IMR-90 (cell line): ENCODE results near the gene ALPP. TPM values are rescaled to one million over a fixed set of nuclear protein-coding genes. Genes with fewer than 3 reads are reported as not detected.

Source experiments
- ATAC-seq: fragments of 200-7000 bp; cut with Tn5 transposase; 2 replicates; pipeline ENCODE4 v1.9.1; 2020; ENCODE audit warnings: low read depth, mild to moderate bottlenecking, moderate library complexity
- BruUV-seq: library from RNA; stranded (reverse); fragments of 400-500 nt; replicated peaks from 2 replicates; lab custom pipeline; 2021; lab: Mats Ljungman, UMichigan
- CTCF ChIA-PET: fragments of 300-600 bp; formaldehyde crosslinking; extraction: SDS; loops from one replicate; lab custom pipeline; 2021; ENCODE audit warnings: antibody characterized with exemption; lab: Yijun Ruan, JAX
- POLR2A ChIA-PET: fragments of 300-600 bp; sonication (Branson Sonifier 250); formaldehyde crosslinking; loops from one replicate; lab custom pipeline; 2022; ENCODE audit warnings: antibody characterized with exemption; ENCODE audit not compliant: unreplicated experiment; lab: Charles Lee
- DNase-seq: peaks from one replicate; pipeline ENCODE4 v3.0.0; 2013
- H2AFZ ChIP-seq: replicated peaks from 2 replicates; pipeline ENCODE3; 2013; ENCODE audit warnings: low read length, mild to moderate bottlenecking; ENCODE audit not compliant: poor library complexity
- H2AK5ac ChIP-seq: 2 replicates; pipeline ENCODE4 v1.6.1; 2013; ENCODE audit warnings: low read depth, low read length, inconsistent platforms
- H2AK9ac ChIP-seq: replicated peaks from 2 replicates; pipeline ENCODE3; 2013; ENCODE audit warnings: mild to moderate bottlenecking, low read depth, low read length, moderate library complexity; ENCODE audit not compliant: poor library complexity
- H2BK120ac ChIP-seq: 2 replicates; pipeline ENCODE4 v1.6.1; 2013; ENCODE audit warnings: low read depth, low read length, inconsistent platforms
- H2BK15ac ChIP-seq: 3 replicates; pipeline ENCODE4 v1.6.1; 2013; ENCODE audit warnings: low read depth, low read length, inconsistent platforms
- H2BK20ac ChIP-seq: 2 replicates; pipeline ENCODE4 v1.6.1; 2013; ENCODE audit warnings: low read depth, mild to moderate bottlenecking, inconsistent platforms, low read length, moderate library complexity
- H2BK5ac ChIP-seq: 2 replicates; pipeline ENCODE4 v1.6.1; 2013; ENCODE audit warnings: mild to moderate bottlenecking, low read depth, low read length, inconsistent platforms; ENCODE audit not compliant: poor library complexity, severe bottlenecking
- H3K14ac ChIP-seq: replicated peaks from 2 replicates; pipeline ENCODE4 v1.6.1; 2013; ENCODE audit warnings: low read depth, low read length, inconsistent platforms
- H3K18ac ChIP-seq: 2 replicates; pipeline ENCODE4 v1.6.1; 2013; ENCODE audit warnings: low read depth, low read length, control low read depth
- H3K23ac ChIP-seq: 2 replicates; pipeline ENCODE4 v1.6.1; 2013; ENCODE audit warnings: low read depth, low read length, inconsistent platforms
- H3K27ac ChIP-seq: 2 replicates; pipeline ENCODE4 v1.5.1; 2013; ENCODE audit warnings: mild to moderate bottlenecking, control low read depth, low read length; ENCODE audit not compliant: insufficient read depth
- H3K27me3 ChIP-seq: 2 replicates; pipeline ENCODE4 v1.6.1; 2013; ENCODE audit warnings: low read length; ENCODE audit not compliant: control insufficient read depth, insufficient read depth
- H3K36me3 ChIP-seq: 2 replicates; pipeline ENCODE4 v1.6.1; 2013; ENCODE audit warnings: low read length, mixed read lengths; ENCODE audit not compliant: control insufficient read depth, insufficient read depth
- H3K4ac ChIP-seq: 2 replicates; pipeline ENCODE4 v1.6.1; 2013; ENCODE audit warnings: low read depth, low read length, inconsistent platforms
- H3K4me1 ChIP-seq: 2 replicates; pipeline ENCODE4 v1.6.1; 2013; ENCODE audit warnings: low read length, mixed read lengths; ENCODE audit not compliant: control insufficient read depth, insufficient read depth
- H3K4me2 ChIP-seq: 2 replicates; pipeline ENCODE4 v1.6.1; 2013; ENCODE audit warnings: low read depth, mild to moderate bottlenecking, control low read depth, low read length, moderate library complexity
- H3K4me3 ChIP-seq: 2 replicates; pipeline ENCODE4 v1.5.1; 2013; ENCODE audit warnings: low read depth, mild to moderate bottlenecking, control low read depth, low read length, moderate library complexity; ENCODE audit not compliant: insufficient read depth
- H3K56ac ChIP-seq: 2 replicates; pipeline ENCODE4 v1.6.1; 2013; ENCODE audit warnings: low read length, inconsistent platforms; ENCODE audit not compliant: insufficient read depth; ENCODE audit errors: extremely low read depth
- H3K79me1 ChIP-seq, 2 experiments: 2 replicates each; pipeline ENCODE4 v1.6.1; 2013; ENCODE audit warnings: low read length in 2 of 2, inconsistent platforms in 1 of 2, low read depth in 1 of 2
- H3K9ac ChIP-seq: 2 replicates; pipeline ENCODE4 v1.6.1; 2013; ENCODE audit warnings: low read depth, low read length, control low read depth
- H3K9me1 ChIP-seq: 2 replicates; pipeline ENCODE4 v1.6.1; 2013; ENCODE audit warnings: low read length, inconsistent platforms; ENCODE audit not compliant: insufficient read depth
- H3K9me3 ChIP-seq: 2 replicates; pipeline ENCODE4 v1.6.1; 2013; ENCODE audit warnings: low read length; ENCODE audit not compliant: control insufficient read depth, insufficient read depth
- H4K20me1 ChIP-seq: 2 replicates; pipeline ENCODE4 v1.6.1; 2013; ENCODE audit warnings: low read length, inconsistent platforms; ENCODE audit not compliant: insufficient read depth
- H4K5ac ChIP-seq: 2 replicates; pipeline ENCODE4 v1.6.1; 2013; ENCODE audit warnings: mild to moderate bottlenecking, low read depth, low read length, control low read depth
- H4K8ac ChIP-seq, 2 experiments: 2 replicates each; pipeline ENCODE4 v1.6.1; 2013; ENCODE audit warnings: low read depth in 2 of 2, low read length in 2 of 2, control low read depth in 1 of 2, inconsistent platforms in 1 of 2
- H4K91ac ChIP-seq: 2 replicates; pipeline ENCODE4 v1.6.1; 2013; ENCODE audit warnings: low read depth, low read length, inconsistent platforms; ENCODE audit not compliant: insufficient read depth
- ELK1 ChIP-seq: fragments of 150-350 bp; IDR thresholded peaks from 2 replicates; pipeline ENCODE4 v1.6.1; 2016; ENCODE audit warnings: low read depth, mild to moderate bottlenecking, low read length, moderate library complexity, borderline replicate concordance
- USF2 ChIP-seq: fragments of 150-350 bp; IDR thresholded peaks from 2 replicates; pipeline ENCODE4 v1.6.1; 2017; ENCODE audit warnings: mild to moderate bottlenecking, antibody characterized with exemption, low read length, low read depth
- WGBS, 2 experiments: methylation state at CpG; one replicate each; pipeline versions ENCODE4 v1.1.5 to v1.1.7; 2013; ENCODE audit warnings: missing lambda C conversion rate in 2 of 2; ENCODE audit not compliant: insufficient read length in 1 of 2; ENCODE audit errors: extremely low coverage in 2 of 2; 5-methylcytosine and 5-hydroxymethylcytosine counted together
- dilution Hi-C: fragments of 300-500 bp; cut with HindIII; formaldehyde crosslinking; loops from one replicate; pipeline ENCODE4 v1.14.3; 2018; ENCODE audit warnings: low sequenced_read_pairs; ENCODE audit not compliant: unreplicated experiment
- in situ Hi-C: fragments of 300-500 bp; cut with MboI; formaldehyde crosslinking; loops from 3 replicates; pipeline ENCODE4 v1.14.3; 2019; ENCODE audit warnings: low sequenced_read_pairs, inconsistent platforms, mixed read lengths
- intact Hi-C: fragments of 100-400 bp; cut with micrococcal nuclease; formaldehyde crosslinking; loops from 2 replicates; pipeline ENCODE4 v1.10.0; 2022
- polyA plus RNA-seq, 3 experiments: library from polyadenylated mRNA; depleted of rRNA; stranded (reverse); fragments of >200 nt; gene quantifications; 2 replicates each; pipeline ENCODE4 v1.2.3, GENCODE V29; 2012; ENCODE audit warnings: low replicate concordance in 1 of 3
- total RNA-seq: library from RNA; depleted of rRNA; stranded (reverse); fragments of >200 nt; gene quantifications from 2 replicates; pipeline ENCODE4 v1.2.3, GENCODE V29; 2012

The ALPP gene
- total and polyA plus RNA-seq, 2 of the 4 experiments (the other 2 are of a cell fraction): not detected

- Histone ChIP-seq H3K18ac (no peak overlapping the region), H4K8ac (no peak overlapping the region), H3K79me1 (no peaks in the 10 kb centered on the region), H2AFZ (peak overlapping the region; percentile 63), H3K9me3 (no peaks in the 10 kb centered on the region), H3K9ac (no peak overlapping the region), H2BK15ac (no peak overlapping the region), H3K9me1 (no peaks in the 10 kb centered on the region), H3K4me3 (no peak overlapping the region), H2AK9ac (no peak overlapping the region), H4K20me1 (no peaks in the 10 kb centered on the region), H2AK5ac (no peak overlapping the region), H3K4ac (no peak overlapping the region), H3K36me3 (no peaks in the 10 kb centered on the region), H2BK120ac (no peak overlapping the region), H3K56ac (no peak overlapping the region), H3K23ac (no peak overlapping the region), H3K27me3 (peaks cover 12% of the 10 kb centered on the region), H3K14ac (no peak overlapping the region), H4K5ac (no peak overlapping the region), H3K4me1 (peaks cover 2% of the 10 kb centered on the region; the same call in 1 of the 2 replicates), H2BK20ac (no peak overlapping the region), H3K27ac (no peak overlapping the region), H4K91ac (no peak overlapping the region), H2BK5ac (no peak overlapping the region), H3K4me2 (no peak overlapping the region)
- CTCF ChIA-PET: no interaction called here
- POLR2A ChIA-PET: no interaction called here
- no TSS peak for BruUV-seq
- DNase-seq (peak; percentile 34), ATAC-seq (peak; percentile 36)
- intact Hi-C loops (no loop called here), in situ Hi-C loops (no loop called here), dilution Hi-C loops (no loop called here)
- TF ChIP-seq ELK1 (no peak), USF2 (peak; percentile 68)
- 52% methylated on average over 7 of the region's 15 CpGs; no CpG with 5 or more reads in 1 of the 2 experiments for WGBS, 2 experiments
These were observed 10.2 kb upstream of the ALPP start for GRCh38 chr2:232368311-232368731.
